ENCODE data around the gene KRT14.
A peak's percentile ranks its signal among the peaks of the same experiment; 100 is the strongest.

KRT14 gene

GRCh38 chr17:41552455-41552854 lies 34.2 kb downstream of the KRT14 start:
- Histone ChIP-seq H3K4me3 (ENCODE audit: low read depth, low read length) (no peak overlapping the region), H3K36me3 (no peaks in the 10 kb centered on the region), H3K9me3 (no peaks in the 10 kb centered on the region), H3K27me3 (no peaks in the 10 kb centered on the region), H3K4me1 (peaks cover 13% of the 10 kb centered on the region)
- DNase-seq: no peak
- no peak for TF ChIP-seq CTCF (IDR thresholded peaks at IDR 0.05; ENCODE audit: low read depth, low read length)

- no peaks in the 10 kb centered on the region for H3K27me3 ChIP-seq
- H3K4me1 ChIP-seq: peaks cover 14% of the 10 kb centered on the region
- no peaks in the 10 kb centered on the region for H3K36me3 ChIP-seq
- no peak for DNase-seq
- TF ChIP-seq CTCF (IDR thresholded peaks at IDR 0.05; ENCODE audit: low read depth, low read length): no peak
- H3K9me3 ChIP-seq: 0 out of 2 replicates have a peak, but pooled peaks cover 2% of the 10 kb centered on the region
- H3K4me3 ChIP-seq (ENCODE audit: low read depth, low read length): no peak overlapping the region
Measured at GRCh38 chr17:41551365-41551764, 35.3 kb downstream of the KRT14 start.

GRCh38 chr17:41549596-41550039 lies 37.1 kb downstream of the KRT14 start:
- peaks cover 18% of the 10 kb centered on the region for H3K4me1 ChIP-seq
- DNase-seq: no peak
- H3K36me3 ChIP-seq: no peaks in the 10 kb centered on the region
- no peaks in the 10 kb centered on the region for H3K27me3 ChIP-seq
- no peak overlapping the region for H3K4me3 ChIP-seq (ENCODE audit: low read depth, low read length)
- no peak for TF ChIP-seq CTCF (IDR thresholded peaks at IDR 0.05; ENCODE audit: low read depth, low read length)
- H3K9me3 ChIP-seq: 0 out of 2 replicates have a peak, but pooled peaks cover 2% of the 10 kb centered on the region

- 0 out of 2 replicates have a peak, but pooled peaks cover 2% of the 10 kb centered on the region for H3K9me3 ChIP-seq
- no peaks in the 10 kb centered on the region for H3K27me3 ChIP-seq
- TF ChIP-seq CTCF (IDR thresholded peaks at IDR 0.05; ENCODE audit: low read depth, low read length): peak; percentile 95
- peaks cover 19% of the 10 kb centered on the region for H3K4me1 ChIP-seq
- peak; percentile 89 for DNase-seq
- H3K4me3 ChIP-seq (ENCODE audit: low read depth, low read length): peak overlapping the region; percentile 24; the same call in 1 of the 2 replicates
- H3K36me3 ChIP-seq: no peaks in the 10 kb centered on the region
Measured at GRCh38 chr17:41548844-41549595, 37.7 kb downstream of the KRT14 start.

- H3K27me3 ChIP-seq: no peaks in the 10 kb centered on the region
- DNase-seq: peak; percentile 96
- peaks cover 19% of the 10 kb centered on the region for H3K4me1 ChIP-seq
- peak overlapping the region; percentile 32 for H3K4me3 ChIP-seq (ENCODE audit: low read depth, low read length)
- no peaks in the 10 kb centered on the region for H3K36me3 ChIP-seq
- no peak for TF ChIP-seq CTCF (IDR thresholded peaks at IDR 0.05; ENCODE audit: low read depth, low read length)
- H3K9me3 ChIP-seq: 0 out of 2 replicates have a peak, but pooled peaks cover 2% of the 10 kb centered on the region
Measured at GRCh38 chr17:41547921-41548843, 38.5 kb downstream of the KRT14 start.

All from BE2C (cell line).